ENCODE results near the gene APBA2. TPM values are rescaled to one million over a fixed set of nuclear protein-coding genes. Genes with fewer than 3 reads are reported as not detected.

Gene APBA2
- total RNA-seq, 1 donor from 2014 or later, result 26.4 TPM

GRCh38 chr15:29107971-29108645, 222.3 kb downstream of the APBA2 start:
- no peaks in the 10 kb centered on the region for H3K9me3 Mint-ChIP-seq (ENCODE audit: low read depth)
- no peak for TF ChIP-seq CTCF (IDR thresholded peaks at IDR 0.05)
- H3K4me3 Mint-ChIP-seq (ENCODE audit: unreplicated experiment), result no peak overlapping the region
- peaks cover 3% of the 10 kb centered on the region for H3K4me1 Mint-ChIP-seq (ENCODE audit: low read depth)
- H3K27ac Mint-ChIP-seq (ENCODE audit: unreplicated experiment), result no peak overlapping the region
- peak; percentile 75 for DNase-seq (ENCODE audit: low spot score)
- no peaks in the 10 kb centered on the region for H3K27me3 Mint-ChIP-seq (ENCODE audit: low read depth)
- peaks cover 6% of the 10 kb centered on the region for H3K36me3 Mint-ChIP-seq (ENCODE audit: low read depth)

GRCh38 chr15:29109762-29110161, 224.0 kb downstream of the APBA2 start:
- TF ChIP-seq CTCF (IDR thresholded peaks at IDR 0.05), result no peak
- peaks cover 8% of the 10 kb centered on the region for H3K4me1 Mint-ChIP-seq (ENCODE audit: low read depth)
- H3K4me3 Mint-ChIP-seq (ENCODE audit: unreplicated experiment), result no peak overlapping the region
- peaks cover 3% of the 10 kb centered on the region for H3K27me3 Mint-ChIP-seq (ENCODE audit: low read depth)
- no peak for DNase-seq (ENCODE audit: low spot score)
- peaks cover 6% of the 10 kb centered on the region for H3K36me3 Mint-ChIP-seq (ENCODE audit: low read depth)
- no peaks in the 10 kb centered on the region for H3K9me3 Mint-ChIP-seq (ENCODE audit: low read depth)
- no peak overlapping the region for H3K27ac Mint-ChIP-seq (ENCODE audit: unreplicated experiment)

GRCh38 chr15:29110176-29110575, 224.4 kb downstream of the APBA2 start:
- Mint-ChIP-seq H3K27me3 (ENCODE audit: low read depth) (peaks cover 3% of the 10 kb centered on the region), H3K36me3 (ENCODE audit: low read depth) (peaks cover 6% of the 10 kb centered on the region), H3K4me3 (ENCODE audit: unreplicated experiment) (no peak overlapping the region), H3K9me3 (ENCODE audit: low read depth) (no peaks in the 10 kb centered on the region), H3K4me1 (ENCODE audit: low read depth) (peaks cover 10% of the 10 kb centered on the region), H3K27ac (ENCODE audit: unreplicated experiment) (no peak overlapping the region)
- no peak for DNase-seq (ENCODE audit: low spot score)
- no peak for TF ChIP-seq CTCF (IDR thresholded peaks at IDR 0.05)

- peaks cover 2% of the 10 kb centered on the region for H3K36me3 Mint-ChIP-seq (ENCODE audit: low read depth)
- H3K9me3 Mint-ChIP-seq (ENCODE audit: low read depth), result no peaks in the 10 kb centered on the region
- no peak overlapping the region for H3K4me3 Mint-ChIP-seq (ENCODE audit: unreplicated experiment)
- DNase-seq (ENCODE audit: low spot score), result peak; percentile 75
- H3K27ac Mint-ChIP-seq (ENCODE audit: unreplicated experiment), result no peak overlapping the region
- H3K4me1 Mint-ChIP-seq (ENCODE audit: low read depth), result peaks cover 15% of the 10 kb centered on the region
- no peak for TF ChIP-seq CTCF (IDR thresholded peaks at IDR 0.05)
- peaks cover 3% of the 10 kb centered on the region for H3K27me3 Mint-ChIP-seq (ENCODE audit: low read depth)
These were observed 225.0 kb downstream of the APBA2 start for GRCh38 chr15:29110733-29111132.

- H3K4me1 Mint-ChIP-seq (ENCODE audit: low read depth), result peaks cover 15% of the 10 kb centered on the region
- H3K27ac Mint-ChIP-seq (ENCODE audit: unreplicated experiment), result no peak overlapping the region
- no peaks in the 10 kb centered on the region for H3K36me3 Mint-ChIP-seq (ENCODE audit: low read depth)
- no peaks in the 10 kb centered on the region for H3K9me3 Mint-ChIP-seq (ENCODE audit: low read depth)
- no peak for DNase-seq (ENCODE audit: low spot score)
- peaks cover 3% of the 10 kb centered on the region for H3K27me3 Mint-ChIP-seq (ENCODE audit: low read depth)
- no peak overlapping the region for H3K4me3 Mint-ChIP-seq (ENCODE audit: unreplicated experiment)
- TF ChIP-seq CTCF (IDR thresholded peaks at IDR 0.05), result no peak
These were observed 226.0 kb downstream of the APBA2 start for GRCh38 chr15:29111705-29112281.

Data from chondrocyte (in vitro differentiated cells).